ENCODE data around the gene MINDY4.

- no peak for TF ChIP-seq CTCF (IDR thresholded peaks at IDR 0.05)
- TF ChIP-seq POLR2AphosphoS5 (IDR thresholded peaks at IDR 0.05), result no peak
- TF ChIP-seq POLR2A (IDR thresholded peaks at IDR 0.05), result no peak
These were observed 25.1 kb downstream of the MINDY4 start for GRCh38 chr7:30796105-30796869.
